ENCODE results near the gene B3GNT2.
"Not testable (repeated sequence)": the region's sequence is repeated elsewhere in the genome, so short reads cannot be mapped to it uniquely, and the experiment has no call there.

B3GNT2 gene

DNA sequence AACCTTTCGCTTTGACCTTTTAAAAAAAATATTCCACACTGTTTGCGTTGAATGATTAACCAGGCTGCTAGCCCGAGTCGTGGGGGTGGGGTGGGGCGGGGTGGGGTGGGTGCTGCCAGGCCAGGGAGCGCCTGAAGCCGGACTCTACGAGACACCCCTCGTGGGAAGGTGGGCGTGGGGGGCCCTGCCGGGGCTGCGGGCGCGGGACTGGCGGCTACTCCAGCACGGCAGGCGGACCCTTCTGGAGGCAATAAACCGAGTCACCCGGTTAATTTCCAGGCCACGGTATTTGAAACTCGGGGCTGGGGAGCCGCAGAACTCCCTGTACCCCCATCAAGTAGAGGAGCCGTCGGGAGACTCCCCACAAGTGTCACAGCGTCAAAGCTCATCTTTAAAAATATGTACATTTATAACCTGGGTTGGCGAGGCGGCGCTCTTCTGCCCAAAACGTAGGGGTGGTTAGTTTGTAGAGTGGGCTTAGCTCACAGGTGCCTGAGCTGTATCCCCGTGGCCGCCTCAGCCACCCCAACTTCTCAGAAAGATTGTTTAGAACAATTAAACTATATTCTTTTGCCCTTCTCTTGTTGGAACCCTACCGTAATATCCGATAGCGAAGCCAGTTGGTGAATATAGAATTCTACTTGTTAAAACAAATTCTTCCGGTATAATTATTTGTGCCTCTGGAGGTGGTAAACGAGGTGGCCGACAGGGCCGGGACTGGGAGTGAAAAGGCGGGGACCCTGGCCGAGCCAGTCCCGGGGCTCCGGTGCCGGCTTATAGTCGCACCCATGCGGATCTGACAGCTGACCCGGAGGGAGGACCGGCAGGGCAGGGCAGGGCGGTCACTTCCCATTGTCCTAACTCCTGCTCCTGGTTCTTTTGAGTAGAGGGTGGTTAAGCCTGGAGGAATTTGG lies 1.4 kb downstream of the B3GNT2 start:
- TF ChIP-seq CTCF (conservative IDR thresholded peaks at IDR 0.05) (no peak), ZFX (IDR thresholded peaks at IDR 0.05) (no peak)
- peak overlapping the region; percentile 86 for H3K27ac ChIP-seq

GRCh38 chr2:62197925-62198633 lies 2.2 kb downstream of the B3GNT2 start:
- no peak overlapping the region for H3K27ac ChIP-seq
- TF ChIP-seq CTCF (conservative IDR thresholded peaks at IDR 0.05): no peak
- no peak for TF ChIP-seq ZFX (IDR thresholded peaks at IDR 0.05)

GRCh38 chr2:62198854-62199253 lies 2.9 kb downstream of the B3GNT2 start:
- H3K27ac ChIP-seq: not testable (repeated sequence)

DNA sequence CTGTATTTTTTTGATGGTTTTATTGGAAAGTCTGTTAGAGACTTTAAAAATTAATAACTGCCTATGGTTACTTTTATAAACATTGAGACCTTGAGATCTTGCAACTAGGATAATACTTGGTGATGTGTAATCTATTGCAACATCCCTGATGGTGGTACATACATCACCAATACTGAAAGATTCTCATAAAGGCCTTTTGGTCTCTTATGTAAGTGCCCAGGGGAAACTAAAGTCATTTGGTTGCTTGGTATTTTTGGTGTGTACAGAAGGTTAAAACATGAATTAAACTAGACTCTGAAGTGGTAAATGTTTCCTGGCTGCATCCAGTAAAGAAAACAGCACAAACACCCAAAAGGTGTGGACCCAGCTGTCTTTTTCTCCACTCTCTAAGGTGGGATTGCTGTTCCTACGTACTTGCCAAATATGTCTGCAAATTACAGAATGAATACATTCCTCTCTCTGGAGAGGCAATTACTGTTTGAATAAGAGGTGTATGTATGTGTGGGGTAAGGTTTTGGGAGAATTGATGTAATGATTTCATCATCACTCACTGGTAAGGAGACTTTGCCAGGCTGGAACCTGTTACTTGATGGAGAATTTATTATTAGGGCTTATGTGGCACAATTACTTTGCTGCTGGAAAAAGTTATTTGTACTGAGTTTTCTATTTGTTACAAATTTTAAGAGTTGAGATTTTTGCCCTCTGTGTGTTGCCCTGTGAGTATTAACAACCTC lies 3.6 kb downstream of the B3GNT2 start:
- TF ChIP-seq CTCF (conservative IDR thresholded peaks at IDR 0.05): no peak
- no peak for TF ChIP-seq ZFX (IDR thresholded peaks at IDR 0.05)
- H3K27ac ChIP-seq: no peak overlapping the region

GRCh38 chr2:62200291-62200841 lies 4.5 kb downstream of the B3GNT2 start:
- no peak overlapping the region for H3K27ac ChIP-seq
- no peak for TF ChIP-seq ZFX (IDR thresholded peaks at IDR 0.05)
- no peak for TF ChIP-seq CTCF (conservative IDR thresholded peaks at IDR 0.05)

DNA sequence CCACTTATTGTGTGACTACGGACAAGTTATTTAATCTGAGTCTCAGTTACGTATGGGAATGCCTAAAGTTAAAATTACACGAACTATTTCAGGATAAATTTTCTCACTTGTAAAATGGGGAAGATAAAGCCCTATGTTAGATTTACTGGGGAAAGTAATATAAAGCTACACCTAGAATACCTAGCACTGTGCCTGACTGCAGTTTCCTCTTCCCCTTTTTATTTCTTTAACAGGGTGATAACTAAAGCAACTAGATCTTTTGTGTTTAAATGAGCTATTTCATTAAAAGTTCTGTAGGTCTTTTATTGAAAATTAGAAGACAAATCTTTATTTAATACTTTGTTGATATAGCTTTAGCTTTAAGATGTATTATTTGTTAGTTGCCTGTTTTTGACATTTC lies 5.0 kb downstream of the B3GNT2 start:
- no peak overlapping the region for H3K27ac ChIP-seq
- TF ChIP-seq CTCF (conservative IDR thresholded peaks at IDR 0.05) (no peak), ZFX (IDR thresholded peaks at IDR 0.05) (no peak)

DNA sequence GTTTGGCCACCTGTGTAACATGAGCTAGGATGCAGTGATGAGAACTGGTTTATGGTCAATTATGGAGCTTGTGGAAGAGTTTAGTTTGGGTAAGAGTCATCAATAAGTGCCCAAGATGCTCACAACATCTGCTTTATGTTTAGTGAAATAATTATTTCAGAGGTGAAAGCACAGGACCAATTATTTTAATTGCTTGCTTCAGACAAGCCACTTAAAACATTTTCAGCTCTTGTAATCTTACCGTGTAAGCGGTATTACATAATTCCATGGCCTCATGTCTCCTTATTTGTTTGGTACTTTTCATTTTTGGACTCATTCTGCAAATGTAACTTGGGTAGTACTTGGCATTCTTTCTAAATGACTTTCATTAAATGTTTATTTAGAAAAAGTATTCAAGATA lies 5.4 kb downstream of the B3GNT2 start:
- H3K27ac ChIP-seq: no peak overlapping the region
- TF ChIP-seq CTCF (conservative IDR thresholded peaks at IDR 0.05) (no peak), ZFX (IDR thresholded peaks at IDR 0.05) (no peak)

Data from C4-2B (cell line).